Measurements from ENCODE around the gene EPHB1.

DNA sequence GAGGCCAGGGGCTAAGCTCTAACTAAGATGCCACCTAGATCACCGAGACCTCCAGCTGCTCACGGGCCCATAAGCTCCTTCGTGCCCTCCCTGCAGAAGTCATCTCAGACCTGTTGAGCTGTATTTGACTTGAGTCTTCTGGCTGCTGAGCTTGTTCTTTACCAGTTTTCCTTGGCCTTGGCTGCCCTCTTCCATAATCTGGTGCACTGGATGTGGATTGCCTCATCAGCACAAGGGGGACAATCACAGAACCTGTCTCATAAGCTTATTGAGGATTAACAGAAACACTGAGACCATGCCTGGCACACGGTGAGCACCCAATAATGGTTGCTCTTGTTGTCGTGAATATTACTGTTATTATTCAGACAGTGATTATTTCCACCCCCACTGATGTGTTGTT lies 101.1 kb downstream of the EPHB1 start:
- TF ChIP-seq CTCF (IDR thresholded peaks at IDR 0.05) (no peak), POLR2A (IDR thresholded peaks at IDR 0.05) (no peak)

Data from esophagus squamous epithelium (tissue), 4 donors.